ENCODE measurements around the gene TMEM229A. TPM values are rescaled to one million over a fixed set of nuclear protein-coding genes. Genes with fewer than 3 reads are reported as not detected.

TMEM229A gene
- total RNA-seq, 1 donor from 2014 or later, result not detected

DNA sequence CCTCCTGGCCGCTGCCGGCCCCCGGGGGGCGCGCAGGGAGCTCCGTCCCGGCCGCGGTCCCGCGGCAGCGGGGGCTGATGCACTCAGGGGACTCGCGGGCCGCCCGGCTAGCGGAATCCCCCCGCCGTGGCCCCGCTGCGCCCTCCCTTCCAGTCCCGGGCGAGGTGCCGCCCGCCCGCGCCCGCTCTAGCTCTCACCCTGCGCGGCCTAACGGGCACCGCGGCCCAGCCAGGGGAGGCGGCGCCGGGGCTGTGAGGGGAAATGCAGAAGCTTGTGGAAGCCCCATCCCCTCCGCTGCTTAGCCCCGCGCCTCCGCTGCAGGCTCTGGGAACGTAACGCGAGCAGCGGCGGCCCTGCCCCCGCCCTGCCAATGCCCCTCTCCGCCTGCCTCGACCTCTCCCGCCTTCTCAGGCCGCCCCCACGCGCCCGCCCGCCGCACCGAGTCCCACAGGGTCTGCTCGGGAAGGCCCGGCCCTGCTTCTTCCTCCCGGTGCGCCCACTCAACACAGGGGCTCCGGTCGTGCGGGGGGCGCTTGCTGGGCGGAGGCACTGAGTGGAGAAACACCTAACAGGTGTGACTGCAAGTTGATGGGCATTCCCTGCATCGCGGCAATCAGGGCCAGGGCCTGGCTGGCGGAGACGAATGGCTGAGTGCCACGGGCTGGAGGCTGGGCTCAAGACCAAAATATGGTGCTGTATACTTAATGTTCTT, 384 bp upstream of the TMEM229A start:
- ATAC-seq (ENCODE audit: low read depth) (no peak), DNase-seq (no peak)
- Mint-ChIP-seq H3K9me3 (no peaks in the 10 kb centered on the region), H3K36me3 (ENCODE audit: low read depth) (no peaks in the 10 kb centered on the region), H3K27me3 (peaks cover 37% of the 10 kb centered on the region), H3K27ac (no peak overlapping the region), H3K4me1 (peaks cover 10% of the 10 kb centered on the region), H3K4me3 (no peak overlapping the region)
- intact Hi-C loops (cut with micrococcal nuclease), result no loop called here
- TF ChIP-seq, protein P1, sequence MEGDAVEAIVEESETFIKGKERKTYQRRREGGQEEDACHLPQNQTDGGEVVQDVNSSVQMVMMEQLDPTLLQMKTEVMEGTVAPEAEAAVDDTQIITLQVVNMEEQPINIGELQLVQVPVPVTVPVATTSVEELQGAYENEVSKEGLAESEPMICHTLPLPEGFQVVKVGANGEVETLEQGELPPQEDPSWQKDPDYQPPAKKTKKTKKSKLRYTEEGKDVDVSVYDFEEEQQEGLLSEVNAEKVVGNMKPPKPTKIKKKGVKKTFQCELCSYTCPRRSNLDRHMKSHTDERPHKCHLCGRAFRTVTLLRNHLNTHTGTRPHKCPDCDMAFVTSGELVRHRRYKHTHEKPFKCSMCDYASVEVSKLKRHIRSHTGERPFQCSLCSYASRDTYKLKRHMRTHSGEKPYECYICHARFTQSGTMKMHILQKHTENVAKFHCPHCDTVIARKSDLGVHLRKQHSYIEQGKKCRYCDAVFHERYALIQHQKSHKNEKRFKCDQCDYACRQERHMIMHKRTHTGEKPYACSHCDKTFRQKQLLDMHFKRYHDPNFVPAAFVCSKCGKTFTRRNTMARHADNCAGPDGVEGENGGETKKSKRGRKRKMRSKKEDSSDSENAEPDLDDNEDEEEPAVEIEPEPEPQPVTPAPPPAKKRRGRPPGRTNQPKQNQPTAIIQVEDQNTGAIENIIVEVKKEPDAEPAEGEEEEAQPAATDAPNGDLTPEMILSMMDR (IDR thresholded peaks at IDR 0.05), result no peak
- CTCF ChIA-PET, result no interaction called here
- POLR2A ChIA-PET, result no interaction called here

DNA sequence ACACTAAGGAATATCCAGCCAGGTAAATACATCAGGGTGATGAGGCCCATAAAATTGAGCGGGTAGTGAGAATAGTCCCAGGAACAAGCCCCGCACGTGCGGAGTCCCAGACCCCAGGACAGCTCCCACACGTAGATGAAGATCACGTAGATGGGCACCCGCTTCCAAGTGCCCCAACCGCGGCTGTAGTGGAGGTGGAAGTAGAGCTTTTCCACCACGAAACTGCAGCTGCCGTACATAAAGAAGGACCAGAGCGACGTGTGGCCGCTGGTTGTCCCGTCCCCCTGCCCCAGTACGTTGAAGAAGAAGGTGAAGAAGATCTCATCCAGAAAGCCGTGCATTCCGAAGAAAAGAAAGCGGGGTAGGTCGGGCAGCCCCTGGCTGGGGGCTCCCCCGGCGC, 948 bp downstream of the TMEM229A start:
- Mint-ChIP-seq H3K4me3 (peak overlapping the region; percentile 66), H3K9me3 (no peaks in the 10 kb centered on the region), H3K36me3 (ENCODE audit: low read depth) (no peaks in the 10 kb centered on the region), H3K27me3 (peaks cover 37% of the 10 kb centered on the region), H3K4me1 (peaks cover 10% of the 10 kb centered on the region), H3K27ac (no peak overlapping the region)
- POLR2A ChIA-PET, result no interaction called here
- DNase-seq (no peak), ATAC-seq (ENCODE audit: low read depth) (no peak)
- TF ChIP-seq, protein P1 (IDR thresholded peaks at IDR 0.05), result no peak
- intact Hi-C loops (cut with micrococcal nuclease), result no loop called here
- CTCF ChIA-PET, result no interaction called here

DNA sequence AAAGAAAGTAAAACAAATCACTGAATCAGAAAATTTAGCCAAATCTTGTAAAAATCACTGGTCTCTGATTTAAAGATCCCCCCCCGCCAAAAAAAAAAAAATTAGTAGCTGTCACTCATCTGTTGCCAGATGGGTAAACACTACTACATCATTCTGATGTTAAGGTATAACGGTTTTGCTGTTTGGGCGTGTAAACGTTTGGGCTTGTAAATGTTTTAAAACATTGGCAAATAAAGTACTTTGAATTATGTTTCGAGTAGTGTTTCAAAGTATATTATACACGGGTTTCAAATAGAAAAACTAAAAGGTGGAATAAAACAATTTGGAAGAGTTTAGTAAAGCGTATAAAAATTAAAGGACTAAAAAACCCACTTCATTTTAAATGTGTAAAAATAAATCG, 1.5 kb downstream of the TMEM229A start:
- intact Hi-C loops (cut with micrococcal nuclease), result no loop called here
- POLR2A ChIA-PET, result no interaction called here
- H3K4me3 Mint-ChIP-seq, result no peak overlapping the region

DNA sequence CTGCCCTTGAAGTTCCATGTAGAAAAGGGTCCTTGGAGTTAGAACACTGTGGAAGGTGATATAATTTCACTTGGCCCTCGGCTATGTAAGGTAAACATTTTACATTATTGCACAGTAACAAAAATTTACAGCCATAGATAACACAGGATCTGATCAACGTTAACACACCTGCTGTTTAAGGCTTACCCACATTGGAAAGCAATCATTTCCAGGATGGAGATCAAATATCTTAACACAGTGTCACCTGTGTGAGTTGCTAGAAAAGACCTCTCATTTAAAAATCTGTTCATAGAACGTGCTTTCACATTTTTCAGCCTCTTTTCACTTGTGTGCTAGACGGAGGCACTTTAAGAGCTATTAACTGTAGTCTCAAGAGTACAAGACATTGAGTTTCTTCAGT, 1.9 kb downstream of the TMEM229A start:
- Mint-ChIP-seq H3K9me3 (no peaks in the 10 kb centered on the region), H3K27ac (no peak overlapping the region), H3K27me3 (peaks cover 37% of the 10 kb centered on the region), H3K36me3 (ENCODE audit: low read depth) (no peaks in the 10 kb centered on the region), H3K4me3 (no peak overlapping the region), H3K4me1 (peaks cover 10% of the 10 kb centered on the region)
- ChIA-PET CTCF (no interaction called here), POLR2A (no interaction called here)
- DNase-seq, result no peak
- TF ChIP-seq, protein P1 (IDR thresholded peaks at IDR 0.05), result no peak
- intact Hi-C loops (cut with micrococcal nuclease), result no loop called here
- ATAC-seq (ENCODE audit: low read depth), result no peak

More for the DNA sequence above, 1.5 kb downstream of the TMEM229A start:
- Mint-ChIP-seq H3K36me3 (ENCODE audit: low read depth) (no peaks in the 10 kb centered on the region), H3K27ac (no peak overlapping the region), H3K27me3 (peaks cover 37% of the 10 kb centered on the region), H3K4me1 (peaks cover 10% of the 10 kb centered on the region), H3K9me3 (no peaks in the 10 kb centered on the region)
- TF ChIP-seq, protein P1 (IDR thresholded peaks at IDR 0.05), result no peak
- CTCF ChIA-PET, result no interaction called here
- ATAC-seq (ENCODE audit: low read depth) (no peak), DNase-seq (no peak)

DNA sequence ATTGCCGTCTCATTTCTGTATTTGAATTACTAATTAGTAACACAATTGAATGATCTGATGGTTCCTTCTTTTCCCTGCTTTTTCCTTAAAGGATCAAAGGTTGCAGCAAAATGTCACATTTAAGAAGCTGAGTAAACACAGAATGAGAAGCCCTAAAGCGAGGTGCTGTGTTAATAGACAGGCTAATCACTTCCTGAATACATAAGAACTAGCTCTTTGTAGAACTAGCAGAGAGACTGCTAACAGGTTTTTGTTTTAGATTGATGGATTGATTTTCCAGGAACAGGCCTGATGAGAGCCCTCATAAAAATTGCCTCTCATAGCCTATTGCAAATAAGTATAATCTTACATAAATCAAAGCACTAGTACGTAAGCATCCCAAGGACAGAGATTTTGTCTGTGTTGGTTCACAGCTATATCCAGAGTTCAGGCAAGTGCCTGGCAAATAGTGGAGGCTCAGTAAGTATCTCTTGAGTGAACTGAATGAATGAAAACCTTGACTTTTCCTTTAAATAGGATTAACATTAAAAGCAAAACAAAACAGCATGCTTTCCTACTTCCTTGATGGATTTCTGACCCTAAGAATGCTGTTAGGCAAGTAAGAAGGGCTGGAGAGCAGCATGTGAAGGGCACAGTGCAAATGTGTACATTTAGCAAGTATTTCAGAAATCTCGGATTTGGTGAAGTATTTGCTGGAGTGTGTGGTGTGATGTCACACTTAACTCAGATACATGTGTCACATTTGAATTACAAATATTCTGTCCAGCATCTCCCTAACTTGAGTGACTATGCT, 3.3 kb downstream of the TMEM229A start:
- CTCF ChIA-PET, result no interaction called here
- H3K27me3 Mint-ChIP-seq, result peaks cover 36% of the 10 kb centered on the region

More for the DNA sequence above, 3.3 kb downstream of the TMEM229A start:
- TF ChIP-seq, protein P1 (IDR thresholded peaks at IDR 0.05), result no peak
- ATAC-seq (ENCODE audit: low read depth) (no peak), DNase-seq (no peak)
- no peaks in the 10 kb centered on the region for H3K36me3 Mint-ChIP-seq (ENCODE audit: low read depth)
- H3K9me3 Mint-ChIP-seq, result no peaks in the 10 kb centered on the region
- intact Hi-C loops (cut with micrococcal nuclease), result no loop called here
- no peak overlapping the region for H3K27ac Mint-ChIP-seq
- H3K4me3 Mint-ChIP-seq, result no peak overlapping the region
- POLR2A ChIA-PET, result no interaction called here
- H3K4me1 Mint-ChIP-seq, result peaks cover 10% of the 10 kb centered on the region
